HepG2 (cell line): Measurements from ENCODE around the gene COPA. TPM values are rescaled to one million over a fixed set of nuclear protein-coding genes. Genes with fewer than 3 reads are reported as not detected.
A peak's percentile ranks its signal among the peaks of the same experiment; 100 is the strongest.

ENCODE experiments used
- ELF4 ChIP-seq: sonication (generic); formaldehyde crosslinking; IDR thresholded peaks from 2 replicates; pipeline ENCODE4 v1.5.0; 2020; ENCODE audit warnings: missing genetic modification reagents, mild to moderate bottlenecking, moderate library complexity, borderline replicate concordance
- FOXP1 ChIP-seq, 2 experiments: fragments of 450-650 bp in 1 of 2; IDR thresholded peaks; 2 replicates each; pipeline ENCODE4 v1.6.1; 2017 to 2018; ENCODE audit warnings: antibody characterized with exemption in 1 of 2
- GZF1 ChIP-seq: sonication (generic); formaldehyde crosslinking; IDR thresholded peaks from 2 replicates; pipeline ENCODE4 v1.5.1; 2020; ENCODE audit warnings: mild to moderate bottlenecking, missing genetic modification reagents
- HOXA9 ChIP-seq: sonication (generic); formaldehyde crosslinking; IDR thresholded peaks from 2 replicates; pipeline ENCODE4 v1.8.1; 2022; ENCODE audit warnings: missing genetic modification reagents, mild to moderate bottlenecking, moderate library complexity, borderline replicate concordance
- RAD21 ChIP-seq: fragments of 450-650 bp; formaldehyde crosslinking; IDR thresholded peaks from 2 replicates; pipeline ENCODE4 v1.5.0; 2020; ENCODE audit warnings: mild to moderate bottlenecking
- SMAD3 ChIP-seq: sonication (generic); formaldehyde crosslinking; IDR thresholded peaks from 2 replicates; pipeline ENCODE4 v1.4.0; 2020; ENCODE audit warnings: missing genetic modification reagents
- TARDBP ChIP-seq: sonication (generic); formaldehyde crosslinking; IDR thresholded peaks from 2 replicates; pipeline ENCODE4 v1.8.0; 2022; ENCODE audit warnings: mild to moderate bottlenecking, missing genetic modification reagents
- ZNF282 ChIP-seq: fragments of 450-650 bp; IDR thresholded peaks from 2 replicates; pipeline ENCODE4 v1.6.1; 2018; ENCODE audit not compliant: partially characterized antibody
- ZNF317 ChIP-seq: sonication (generic); formaldehyde crosslinking; IDR thresholded peaks from 2 replicates; pipeline ENCODE4 v1.5.0; 2020; ENCODE audit warnings: mild to moderate bottlenecking, missing genetic modification reagents
- ZNF337 ChIP-seq: sonication (generic); formaldehyde crosslinking; IDR thresholded peaks from 2 replicates; pipeline ENCODE4 v1.5.1; 2020; ENCODE audit warnings: missing genetic modification reagents, low read depth, mild to moderate bottlenecking, borderline replicate concordance
- ZNF33A ChIP-seq: sonication (generic); formaldehyde crosslinking; IDR thresholded peaks from 2 replicates; pipeline ENCODE4 v1.5.1; 2020; ENCODE audit warnings: missing genetic modification reagents, mild to moderate bottlenecking, moderate library complexity, borderline replicate concordance
- ZNF484 ChIP-seq: sonication (generic); formaldehyde crosslinking; IDR thresholded peaks from 2 replicates; pipeline ENCODE4 v1.5.1; 2020; ENCODE audit warnings: mild to moderate bottlenecking, low read depth, missing genetic modification reagents, borderline replicate concordance
- ZSCAN21 ChIP-seq: sonication (generic); formaldehyde crosslinking; IDR thresholded peaks from 2 replicates; pipeline ENCODE4 v1.8.0; 2022; ENCODE audit warnings: mild to moderate bottlenecking, missing genetic modification reagents, moderate library complexity, borderline replicate concordance
- polyA plus RNA-seq, 8 experiments: library from polyadenylated mRNA; depleted of rRNA in 3 of 8; stranded (reverse) in 7 of 8; unstranded in 1 of 8; fragments of >200 nt; fragmentation: Illumina TruSeq in 4 of 8; extraction: Trizol in 4 of 8; gene quantifications; 2 replicates each; pipeline versions ENCODE4 v1.2.1 to v1.2.3, GENCODE V29; 2011 to 2016; ENCODE audit warnings: low read depth in 4 of 8, missing spikeins in 1 of 8, mixed read lengths in 1 of 8; ENCODE audit not compliant: insufficient read depth in 1 of 8
- total RNA-seq, 5 experiments: library from RNA; depleted of rRNA; stranded (reverse); fragments of >200 nt; fragmentation: Illumina TruSeq; extraction: Trizol; gene quantifications; 2 replicates each; pipeline ENCODE4 v1.2.3, GENCODE V29; 2016; ENCODE audit warnings: low read depth in 1 of 5
- TF ChIP-seq, protein P1 (sequence below): sonication (generic); formaldehyde crosslinking; IDR thresholded peaks from 2 replicates; pipeline ENCODE4 v1.5.0; 2020; ENCODE audit warnings: mild to moderate bottlenecking, missing genetic modification reagents, borderline replicate concordance
- TF ChIP-seq, protein P2 (sequence below): sonication (generic); formaldehyde crosslinking; IDR thresholded peaks from 2 replicates; pipeline ENCODE4 v1.4.0; 2020; ENCODE audit warnings: missing genetic modification reagents, mild to moderate bottlenecking, borderline replicate concordance
- TF ChIP-seq, protein P3 (sequence below): IDR thresholded peaks from 2 replicates; pipeline ENCODE4 v1.6.1; 2016; ENCODE audit warnings: mild to moderate bottlenecking, missing biosample characterization, missing genetic modification reagents

COPA gene
- total and polyA plus RNA-seq, 2 of the 13 experiments (the other 11 are each of a cell fraction or from before 2014, with no cell fraction given) = 160 to 197 TPM

DNA sequence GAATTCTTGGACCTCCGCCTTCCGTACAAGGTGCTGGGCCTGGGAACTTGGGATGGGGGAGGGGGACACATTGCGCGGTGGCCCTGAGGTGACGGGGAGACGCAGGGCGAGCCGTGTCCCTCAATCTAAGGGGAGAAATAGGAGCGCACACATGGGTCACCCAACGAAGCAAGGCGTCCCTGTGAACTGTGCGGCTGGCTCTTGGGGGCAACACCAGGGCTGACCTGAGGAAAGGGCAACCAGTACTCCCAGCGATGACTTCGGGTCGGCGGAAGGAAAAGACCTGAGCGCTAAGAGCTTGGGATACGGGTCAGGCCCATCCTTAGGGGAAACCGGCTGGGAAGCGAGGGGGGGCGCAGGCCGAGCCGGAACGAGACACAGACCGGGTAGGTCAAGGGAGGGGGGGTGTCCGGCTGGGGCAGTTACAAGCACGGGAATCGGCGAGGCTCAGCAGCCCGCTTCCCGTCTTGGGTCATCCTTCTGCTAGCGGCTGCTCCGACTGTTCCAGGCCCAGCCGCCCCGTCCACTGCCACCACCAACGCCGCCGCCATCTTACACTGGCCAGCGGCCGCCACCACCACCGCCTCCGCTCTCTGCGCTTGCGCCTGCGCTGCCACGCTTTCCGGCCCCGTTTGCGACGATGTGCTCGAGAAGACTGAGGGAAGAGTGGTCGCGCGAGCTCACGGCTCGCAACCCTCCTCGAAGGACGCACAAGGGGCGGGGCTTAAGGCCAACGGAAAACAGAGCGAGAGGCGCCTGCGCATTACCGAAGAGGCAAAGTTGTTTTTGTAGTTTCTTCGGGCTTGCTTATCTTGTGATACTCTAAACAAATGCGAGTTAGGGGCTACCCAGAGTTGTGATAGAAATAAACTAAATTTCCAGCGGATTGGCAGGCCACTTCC is 80.9 kb downstream of the COPA start, which contains the start of gene DCAF8 (continued):
- 0 out of 2 replicates have a peak, but pooled peaks have one; percentile 30 for TF ChIP-seq GZF1 (CRISPR knock-in tag)
- TF ChIP-seq SMAD3 (CRISPR knock-in tag) = no peak
- no peak for TF ChIP-seq ZSCAN21
- peak; percentile 82 for TF ChIP-seq ZNF317 (CRISPR knock-in tag)
- TF ChIP-seq ZNF484 (CRISPR knock-in tag) = no peak
- no peak for TF ChIP-seq ELF4 (CRISPR knock-in tag)
- TF ChIP-seq ZNF33A (CRISPR knock-in tag) = 0 out of 2 replicates have a peak, but pooled peaks have one; percentile 57
- TF ChIP-seq TARDBP (CRISPR knock-in tag) = no peak; the same call in 1 of the 2 replicates
- TF ChIP-seq FOXP1 (IDR thresholded peaks at IDR 0.05) = no peak
- no peak for TF ChIP-seq FOXP1 (CRISPR knock-in tag; IDR thresholded peaks at IDR 0.05)
- peak; percentile 33; the same call in 1 of the 2 replicates for TF ChIP-seq RAD21 (CRISPR knock-in tag)
- TF ChIP-seq, protein P1, sequence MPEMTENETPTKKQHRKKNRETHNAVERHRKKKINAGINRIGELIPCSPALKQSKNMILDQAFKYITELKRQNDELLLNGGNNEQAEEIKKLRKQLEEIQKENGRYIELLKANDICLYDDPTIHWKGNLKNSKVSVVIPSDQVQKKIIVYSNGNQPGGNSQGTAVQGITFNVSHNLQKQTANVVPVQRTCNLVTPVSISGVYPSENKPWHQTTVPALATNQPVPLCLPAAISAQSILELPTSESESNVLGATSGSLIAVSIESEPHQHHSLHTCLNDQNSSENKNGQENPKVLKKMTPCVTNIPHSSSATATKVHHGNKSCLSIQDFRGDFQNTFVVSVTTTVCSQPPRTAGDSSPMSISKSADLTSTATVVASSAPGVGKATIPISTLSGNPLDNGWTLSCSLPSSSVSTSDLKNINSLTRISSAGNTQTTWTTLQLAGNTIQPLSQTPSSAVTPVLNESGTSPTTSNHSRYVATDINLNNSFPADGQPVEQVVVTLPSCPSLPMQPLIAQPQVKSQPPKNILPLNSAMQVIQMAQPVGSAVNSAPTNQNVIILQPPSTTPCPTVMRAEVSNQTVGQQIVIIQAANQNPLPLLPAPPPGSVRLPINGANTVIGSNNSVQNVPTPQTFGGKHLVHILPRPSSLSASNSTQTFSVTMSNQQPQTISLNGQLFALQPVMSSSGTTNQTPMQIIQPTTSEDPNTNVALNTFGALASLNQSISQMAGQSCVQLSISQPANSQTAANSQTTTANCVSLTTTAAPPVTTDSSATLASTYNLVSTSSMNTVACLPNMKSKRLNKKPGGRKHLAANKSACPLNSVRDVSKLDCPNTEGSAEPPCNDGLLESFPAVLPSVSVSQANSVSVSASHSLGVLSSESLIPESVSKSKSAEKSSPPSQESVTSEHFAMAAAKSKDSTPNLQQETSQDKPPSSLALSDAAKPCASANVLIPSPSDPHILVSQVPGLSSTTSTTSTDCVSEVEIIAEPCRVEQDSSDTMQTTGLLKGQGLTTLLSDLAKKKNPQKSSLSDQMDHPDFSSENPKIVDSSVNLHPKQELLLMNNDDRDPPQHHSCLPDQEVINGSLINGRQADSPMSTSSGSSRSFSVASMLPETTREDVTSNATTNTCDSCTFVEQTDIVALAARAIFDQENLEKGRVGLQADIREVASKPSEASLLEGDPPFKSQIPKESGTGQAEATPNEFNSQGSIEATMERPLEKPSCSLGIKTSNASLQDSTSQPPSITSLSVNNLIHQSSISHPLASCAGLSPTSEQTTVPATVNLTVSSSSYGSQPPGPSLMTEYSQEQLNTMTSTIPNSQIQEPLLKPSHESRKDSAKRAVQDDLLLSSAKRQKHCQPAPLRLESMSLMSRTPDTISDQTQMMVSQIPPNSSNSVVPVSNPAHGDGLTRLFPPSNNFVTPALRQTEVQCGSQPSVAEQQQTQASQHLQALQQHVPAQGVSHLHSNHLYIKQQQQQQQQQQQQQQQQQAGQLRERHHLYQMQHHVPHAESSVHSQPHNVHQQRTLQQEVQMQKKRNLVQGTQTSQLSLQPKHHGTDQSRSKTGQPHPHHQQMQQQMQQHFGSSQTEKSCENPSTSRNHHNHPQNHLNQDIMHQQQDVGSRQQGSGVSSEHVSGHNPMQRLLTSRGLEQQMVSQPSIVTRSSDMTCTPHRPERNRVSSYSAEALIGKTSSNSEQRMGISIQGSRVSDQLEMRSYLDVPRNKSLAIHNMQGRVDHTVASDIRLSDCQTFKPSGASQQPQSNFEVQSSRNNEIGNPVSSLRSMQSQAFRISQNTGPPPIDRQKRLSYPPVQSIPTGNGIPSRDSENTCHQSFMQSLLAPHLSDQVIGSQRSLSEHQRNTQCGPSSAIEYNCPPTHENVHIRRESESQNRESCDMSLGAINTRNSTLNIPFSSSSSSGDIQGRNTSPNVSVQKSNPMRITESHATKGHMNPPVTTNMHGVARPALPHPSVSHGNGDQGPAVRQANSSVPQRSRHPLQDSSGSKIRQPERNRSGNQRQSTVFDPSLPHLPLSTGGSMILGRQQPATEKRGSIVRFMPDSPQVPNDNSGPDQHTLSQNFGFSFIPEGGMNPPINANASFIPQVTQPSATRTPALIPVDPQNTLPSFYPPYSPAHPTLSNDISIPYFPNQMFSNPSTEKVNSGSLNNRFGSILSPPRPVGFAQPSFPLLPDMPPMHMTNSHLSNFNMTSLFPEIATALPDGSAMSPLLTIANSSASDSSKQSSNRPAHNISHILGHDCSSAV = no peak
- TF ChIP-seq ZNF282 = no peak
- TF ChIP-seq ZNF337 (CRISPR knock-in tag) = no peak
- no peak for TF ChIP-seq HOXA9 (CRISPR knock-in tag)
- TF ChIP-seq, protein P2, sequence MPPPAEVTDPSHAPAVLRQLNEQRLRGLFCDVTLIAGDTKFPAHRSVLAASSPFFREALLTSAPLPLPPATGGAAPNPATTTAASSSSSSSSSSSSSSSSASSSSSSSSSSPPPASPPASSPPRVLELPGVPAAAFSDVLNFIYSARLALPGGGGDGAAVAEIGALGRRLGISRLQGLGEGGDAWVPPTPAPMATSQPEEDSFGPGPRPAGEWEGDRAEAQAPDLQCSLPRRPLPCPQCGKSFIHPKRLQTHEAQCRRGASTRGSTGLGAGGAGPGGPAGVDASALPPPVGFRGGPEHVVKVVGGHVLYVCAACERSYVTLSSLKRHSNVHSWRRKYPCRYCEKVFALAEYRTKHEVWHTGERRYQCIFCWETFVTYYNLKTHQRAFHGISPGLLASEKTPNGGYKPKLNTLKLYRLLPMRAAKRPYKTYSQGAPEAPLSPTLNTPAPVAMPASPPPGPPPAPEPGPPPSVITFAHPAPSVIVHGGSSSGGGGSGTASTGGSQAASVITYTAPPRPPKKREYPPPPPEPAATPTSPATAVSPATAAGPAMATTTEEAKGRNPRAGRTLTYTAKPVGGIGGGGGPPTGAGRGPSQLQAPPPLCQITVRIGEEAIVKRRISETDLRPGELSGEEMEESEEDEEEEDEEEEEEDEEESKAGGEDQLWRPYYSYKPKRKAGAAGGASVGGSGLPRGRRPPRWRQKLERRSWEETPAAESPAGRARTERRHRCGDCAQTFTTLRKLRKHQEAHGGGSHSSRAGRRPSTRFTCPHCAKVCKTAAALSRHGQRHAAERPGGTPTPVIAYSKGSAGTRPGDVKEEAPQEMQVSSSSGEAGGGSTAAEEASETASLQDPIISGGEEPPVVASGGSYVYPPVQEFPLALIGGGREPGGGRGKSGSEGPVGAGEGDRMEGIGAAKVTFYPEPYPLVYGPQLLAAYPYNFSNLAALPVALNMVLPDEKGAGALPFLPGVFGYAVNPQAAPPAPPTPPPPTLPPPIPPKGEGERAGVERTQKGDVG = peak; percentile 71; the same call in 1 of the 2 replicates
- TF ChIP-seq, protein P3, sequence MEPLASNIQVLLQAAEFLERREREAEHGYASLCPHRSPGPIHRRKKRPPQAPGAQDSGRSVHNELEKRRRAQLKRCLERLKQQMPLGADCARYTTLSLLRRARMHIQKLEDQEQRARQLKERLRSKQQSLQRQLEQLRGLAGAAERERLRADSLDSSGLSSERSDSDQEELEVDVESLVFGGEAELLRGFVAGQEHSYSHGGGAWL (CRISPR knock-in tag) = peak; percentile 86
